ENCODE data around the gene RASGEF1C. TPM values are rescaled to one million over a fixed set of nuclear protein-coding genes. Genes with fewer than 3 reads are reported as not detected.

The RASGEF1C gene
- total RNA-seq, 1 donor from 2014 or later = 0.13 TPM

GRCh38 chr5:180153099-180153498, 55.9 kb downstream of the RASGEF1C start:
- H3K4me3 ChIP-seq (ENCODE audit: low read depth, low read length) = no peak overlapping the region
- DNase-seq (ENCODE audit: low read depth) = no peak
- H3K36me3 ChIP-seq (ENCODE audit: control insufficient read depth, insufficient read depth, low read length) = no peaks in the 10 kb centered on the region
- no peak for TF ChIP-seq CTCF (IDR thresholded peaks at IDR 0.05; ENCODE audit: insufficient read depth, low read length, poor library complexity, severe bottlenecking)
- H3K27me3 ChIP-seq (ENCODE audit: control insufficient read depth, insufficient read depth, low read length) = no peaks in the 10 kb centered on the region

- DNase-seq (ENCODE audit: low read depth) = no peak
- Histone ChIP-seq H3K36me3 (ENCODE audit: control insufficient read depth, insufficient read depth, low read length) (no peaks in the 10 kb centered on the region), H3K27me3 (ENCODE audit: control insufficient read depth, insufficient read depth, low read length) (peaks cover 17% of the 10 kb centered on the region), H3K4me3 (ENCODE audit: low read depth, low read length) (no peak overlapping the region)
- no peak for TF ChIP-seq CTCF (IDR thresholded peaks at IDR 0.05; ENCODE audit: insufficient read depth, low read length, poor library complexity, severe bottlenecking)
Observed at GRCh38 chr5:180143656-180144364, 65.2 kb downstream of the RASGEF1C start.

GRCh38 chr5:180142824-180143610, 66.0 kb downstream of the RASGEF1C start:
- H3K36me3 ChIP-seq (ENCODE audit: control insufficient read depth, insufficient read depth, low read length) = no peaks in the 10 kb centered on the region
- no peak for DNase-seq (ENCODE audit: low read depth)
- no peak overlapping the region for H3K4me3 ChIP-seq (ENCODE audit: low read depth, low read length)
- H3K27me3 ChIP-seq (ENCODE audit: control insufficient read depth, insufficient read depth, low read length) = peaks cover 17% of the 10 kb centered on the region
- TF ChIP-seq CTCF (IDR thresholded peaks at IDR 0.05; ENCODE audit: insufficient read depth, low read length, poor library complexity, severe bottlenecking) = no peak

- H3K36me3 ChIP-seq (ENCODE audit: control insufficient read depth, insufficient read depth, low read length) = no peaks in the 10 kb centered on the region
- no peak overlapping the region for H3K4me3 ChIP-seq (ENCODE audit: low read depth, low read length)
- no peak for TF ChIP-seq CTCF (IDR thresholded peaks at IDR 0.05; ENCODE audit: insufficient read depth, low read length, poor library complexity, severe bottlenecking)
- no peak for DNase-seq (ENCODE audit: low read depth)
- H3K27me3 ChIP-seq (ENCODE audit: control insufficient read depth, insufficient read depth, low read length) = peaks cover 21% of the 10 kb centered on the region
Observed at GRCh38 chr5:180142021-180142765, 66.8 kb downstream of the RASGEF1C start.

GRCh38 chr5:180141068-180141660, 67.8 kb downstream of the RASGEF1C start:
- DNase-seq (ENCODE audit: low read depth) = no peak
- TF ChIP-seq CTCF (IDR thresholded peaks at IDR 0.05; ENCODE audit: insufficient read depth, low read length, poor library complexity, severe bottlenecking) = no peak
- Histone ChIP-seq H3K36me3 (ENCODE audit: control insufficient read depth, insufficient read depth, low read length) (no peaks in the 10 kb centered on the region), H3K27me3 (ENCODE audit: control insufficient read depth, insufficient read depth, low read length) (peaks cover 21% of the 10 kb centered on the region), H3K4me3 (ENCODE audit: low read depth, low read length) (no peak overlapping the region)

Data from kidney epithelial cell (primary cell).